ENCODE measurements around the gene NPC1.
A peak's percentile ranks its signal among the peaks of the same experiment; 100 is the strongest.

The NPC1 gene

DNA sequence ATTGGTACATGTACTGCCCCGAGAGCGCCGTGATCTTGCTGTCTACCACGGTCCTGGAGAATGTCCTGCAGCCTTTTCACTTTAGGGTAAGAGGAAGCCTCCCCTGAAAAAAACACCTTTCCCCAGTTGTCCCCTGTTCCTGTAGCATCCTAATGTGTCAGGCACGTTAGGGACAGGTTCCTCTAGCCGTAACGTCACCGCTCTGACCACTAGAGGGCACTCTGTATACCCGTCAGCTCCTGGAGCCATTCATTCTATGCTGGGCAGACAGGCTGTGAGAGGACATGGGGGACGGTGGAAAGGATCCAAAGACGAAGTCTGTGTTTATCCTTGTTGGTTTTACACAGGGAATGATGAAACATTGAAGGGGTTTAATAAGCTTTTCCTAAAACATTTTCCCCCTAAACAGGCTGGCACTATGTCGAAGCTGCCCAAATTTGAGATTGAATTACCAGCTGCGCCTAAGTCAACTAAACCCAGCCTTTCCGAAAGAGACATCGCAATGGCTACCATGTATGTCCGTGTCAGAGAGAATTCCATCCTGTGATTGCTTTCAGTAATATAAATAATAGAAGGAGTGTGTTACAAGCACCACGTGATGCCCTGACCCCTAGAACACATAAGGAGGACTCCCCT lies 70.3 kb downstream of the NPC1 start:
- TF ChIP-seq GATA3 (IDR thresholded peaks at IDR 0.05; ENCODE audit: low read depth, low read length) = no peak
- no peak for TF ChIP-seq GATA2 (IDR thresholded peaks at IDR 0.05; ENCODE audit: low read depth, low read length)

DNA sequence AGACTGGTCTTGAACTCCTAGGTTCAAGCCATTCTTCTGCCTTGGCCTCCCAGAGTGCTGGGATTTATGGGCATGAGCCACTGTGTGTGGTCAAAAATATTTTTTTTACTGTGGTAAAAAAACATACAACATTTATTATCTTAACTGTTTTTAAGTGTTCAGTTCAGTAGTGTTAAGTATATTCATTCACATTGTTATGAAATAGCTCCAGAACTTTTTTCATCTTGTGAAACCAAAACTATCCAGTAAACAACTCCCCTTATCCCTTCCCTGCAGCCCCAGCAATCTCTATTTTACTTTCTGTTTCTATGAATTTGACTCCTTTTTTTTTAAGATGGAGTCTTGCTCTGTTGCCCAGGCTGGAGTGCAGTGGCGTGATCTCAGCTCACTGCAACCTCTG lies 73.7 kb downstream of the NPC1 start:
- TF ChIP-seq GATA2 (IDR thresholded peaks at IDR 0.05; ENCODE audit: low read depth, low read length) (no peak), GATA3 (IDR thresholded peaks at IDR 0.05; ENCODE audit: low read depth, low read length) (no peak)

GRCh38 chr18:23506393-23506792 lies 79.9 kb downstream of the NPC1 start:
- TF ChIP-seq GATA2 (IDR thresholded peaks at IDR 0.05; ENCODE audit: low read depth, low read length) = peak; percentile 85
- TF ChIP-seq GATA3 (IDR thresholded peaks at IDR 0.05; ENCODE audit: low read depth, low read length) = peak; percentile 43

- TF ChIP-seq GATA2 (IDR thresholded peaks at IDR 0.05; ENCODE audit: low read depth, low read length) = no peak
- no peak for TF ChIP-seq GATA3 (IDR thresholded peaks at IDR 0.05; ENCODE audit: low read depth, low read length)
Observed at GRCh38 chr18:23504720-23505119, 81.6 kb downstream of the NPC1 start.

- TF ChIP-seq GATA2 (IDR thresholded peaks at IDR 0.05; ENCODE audit: low read depth, low read length) (no peak), GATA3 (IDR thresholded peaks at IDR 0.05; ENCODE audit: low read depth, low read length) (no peak)
Observed at GRCh38 chr18:23503963-23504344, 82.4 kb downstream of the NPC1 start.

DNA sequence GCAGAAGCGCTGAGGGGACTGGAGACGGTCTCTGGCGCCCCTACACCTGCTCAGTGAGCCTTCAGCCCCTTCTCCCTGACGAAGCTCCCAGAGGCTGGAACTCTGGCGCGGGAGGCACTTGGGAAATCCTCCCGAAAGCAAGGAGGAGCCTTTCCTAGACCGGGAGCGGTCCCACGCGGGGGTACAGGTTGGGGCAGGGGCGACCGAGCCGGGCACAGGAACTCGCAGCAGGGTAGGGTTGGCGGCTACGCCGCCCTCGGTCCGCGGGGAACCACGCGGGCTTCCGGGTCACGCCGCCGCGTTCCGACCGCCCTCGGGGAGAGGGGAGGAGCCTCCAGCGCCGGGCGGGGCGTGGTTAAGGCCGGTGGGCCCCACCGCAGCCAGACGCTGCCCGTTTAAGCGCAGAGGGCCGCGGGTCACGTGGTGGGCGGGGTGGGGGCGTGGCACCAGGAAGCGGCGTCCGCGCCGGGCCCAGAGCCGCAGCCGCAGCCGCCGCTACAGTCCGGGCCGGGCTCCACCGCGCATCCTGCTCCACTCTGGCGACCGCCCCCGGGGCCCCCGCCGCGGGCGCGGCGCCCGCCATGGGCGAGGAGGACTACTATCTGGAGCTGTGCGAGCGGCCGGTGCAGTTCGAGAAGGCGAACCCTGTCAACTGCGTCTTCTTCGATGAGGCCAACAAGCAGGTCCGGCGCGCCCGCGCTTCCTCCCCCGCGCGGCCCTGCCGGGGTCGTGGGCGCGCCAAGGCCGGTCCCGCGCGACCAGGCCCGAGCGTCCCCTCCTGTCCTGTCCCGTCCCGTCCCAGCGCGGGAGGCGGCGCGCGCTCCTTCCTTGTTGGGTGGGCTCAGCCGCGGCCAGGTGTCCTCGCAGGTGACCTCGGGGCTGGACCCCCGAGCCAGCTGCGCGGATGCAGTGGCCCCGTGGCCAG lies 83.0 kb downstream of the NPC1 start, which contains the start of gene RMC1:
Gene RMC1 (plus strand): TSS at position 474 of the 925 bp plus-strand sequence. CDS start 108 bp downstream, at position 582.
- TF ChIP-seq GATA3 (IDR thresholded peaks at IDR 0.05; ENCODE audit: low read depth, low read length) (no peak), GATA2 (IDR thresholded peaks at IDR 0.05; ENCODE audit: low read depth, low read length) (no peak; the same call in 1 of the 2 replicates)

- TF ChIP-seq GATA3 (IDR thresholded peaks at IDR 0.05; ENCODE audit: low read depth, low read length) = no peak
Observed at GRCh38 chr18:23502516-23503037, 83.7 kb downstream of the NPC1 start.

DNA sequence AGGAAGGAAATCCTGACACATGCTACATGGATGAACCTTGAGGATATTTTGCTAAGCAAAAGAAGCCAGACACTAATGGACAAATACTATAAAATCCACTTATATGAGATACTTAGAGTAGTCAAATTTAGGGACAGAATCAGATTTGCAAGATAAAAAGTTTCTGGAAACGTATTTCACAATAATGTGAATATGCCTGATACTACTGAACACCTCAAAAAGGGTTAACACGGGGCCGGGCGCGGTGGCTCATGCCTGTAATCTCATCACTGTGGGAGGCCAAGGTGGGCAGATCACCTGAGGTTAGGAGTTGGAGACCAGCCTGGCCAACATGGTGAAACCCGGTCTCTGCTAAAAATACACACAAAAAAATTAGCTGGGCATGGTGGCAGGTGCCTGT lies 84.7 kb downstream of the NPC1 start:
- TF ChIP-seq GATA3 (IDR thresholded peaks at IDR 0.05; ENCODE audit: low read depth, low read length) (no peak), GATA2 (IDR thresholded peaks at IDR 0.05; ENCODE audit: low read depth, low read length) (no peak)

DNA sequence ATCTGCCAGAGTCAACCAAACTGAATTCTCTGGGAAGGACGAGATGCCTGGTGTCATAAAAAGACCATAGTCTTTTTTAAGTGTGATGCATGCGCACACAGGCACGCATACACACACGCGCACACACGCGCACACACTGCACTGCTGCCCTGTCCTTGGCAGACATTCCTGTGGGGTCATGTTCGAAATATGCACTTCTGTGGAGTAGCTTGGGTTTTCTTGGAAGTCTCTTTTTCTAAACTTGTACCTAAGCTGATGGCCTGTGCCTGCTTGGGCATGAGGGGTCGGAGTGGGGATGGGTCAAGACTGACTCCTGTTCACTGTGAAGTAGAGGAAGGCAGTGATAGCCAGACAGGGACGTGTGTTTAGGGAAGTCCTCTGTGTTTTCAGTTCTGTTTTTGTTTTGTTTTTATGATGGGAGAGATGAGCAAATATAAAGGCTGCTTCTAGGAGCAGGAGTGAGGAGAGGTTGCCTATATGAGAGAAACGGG lies 87.0 kb downstream of the NPC1 start:
- TF ChIP-seq GATA2 (IDR thresholded peaks at IDR 0.05; ENCODE audit: low read depth, low read length) = no peak
- no peak for TF ChIP-seq GATA3 (IDR thresholded peaks at IDR 0.05; ENCODE audit: low read depth, low read length)

- TF ChIP-seq GATA3 (IDR thresholded peaks at IDR 0.05; ENCODE audit: low read depth, low read length) (no peak), GATA2 (IDR thresholded peaks at IDR 0.05; ENCODE audit: low read depth, low read length) (no peak)
Observed at GRCh38 chr18:23498877-23499276, 87.4 kb downstream of the NPC1 start.

- TF ChIP-seq GATA3 (IDR thresholded peaks at IDR 0.05; ENCODE audit: low read depth, low read length) (no peak), GATA2 (IDR thresholded peaks at IDR 0.05; ENCODE audit: low read depth, low read length) (no peak)
Observed at GRCh38 chr18:23498117-23498516, 88.2 kb downstream of the NPC1 start.

GRCh38 chr18:23495723-23496440 lies 90.4 kb downstream of the NPC1 start:
- TF ChIP-seq GATA3 (IDR thresholded peaks at IDR 0.05; ENCODE audit: low read depth, low read length) (no peak), GATA2 (IDR thresholded peaks at IDR 0.05; ENCODE audit: low read depth, low read length) (no peak)

DNA sequence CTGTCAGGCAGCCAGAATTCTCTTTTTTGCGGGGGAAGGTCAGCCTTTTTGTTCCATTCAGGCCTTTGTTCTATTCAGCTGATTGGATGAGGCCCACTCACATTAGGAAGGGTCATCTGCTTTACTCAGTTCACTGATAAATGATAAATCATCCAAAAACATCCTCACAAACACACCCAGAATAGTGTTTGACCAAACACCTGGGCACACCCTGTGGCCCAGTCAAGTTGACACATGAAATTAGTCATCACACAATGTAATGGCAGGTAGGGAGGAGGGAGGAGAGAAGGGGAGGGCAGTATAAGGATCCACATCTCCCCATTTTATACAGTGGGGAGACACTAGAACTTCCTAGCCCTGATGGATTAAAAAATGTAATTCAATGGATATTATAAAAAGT lies 91.3 kb downstream of the NPC1 start:
- no peak for TF ChIP-seq GATA2 (IDR thresholded peaks at IDR 0.05; ENCODE audit: low read depth, low read length)
- no peak for TF ChIP-seq GATA3 (IDR thresholded peaks at IDR 0.05; ENCODE audit: low read depth, low read length)

DNA sequence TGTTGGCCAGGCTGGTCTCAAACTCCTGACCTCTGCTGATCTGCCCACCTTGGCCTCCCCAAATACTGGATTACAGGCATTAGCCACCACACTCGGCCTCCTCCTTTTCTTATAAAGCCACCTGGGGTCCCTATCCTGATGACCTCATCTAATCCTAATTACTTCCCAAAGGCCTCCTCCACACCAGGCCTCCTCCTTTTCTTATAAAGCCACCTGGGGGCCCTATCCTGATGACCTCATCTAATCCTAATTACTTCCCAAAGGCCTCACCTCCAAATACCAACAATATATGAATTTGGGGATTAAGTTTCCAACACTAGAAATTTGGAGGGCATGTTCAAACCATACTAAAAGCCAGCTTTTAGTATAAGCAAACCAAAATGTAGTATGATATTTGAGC lies 92.7 kb downstream of the NPC1 start:
- no peak for TF ChIP-seq GATA3 (IDR thresholded peaks at IDR 0.05; ENCODE audit: low read depth, low read length)
- TF ChIP-seq GATA2 (IDR thresholded peaks at IDR 0.05; ENCODE audit: low read depth, low read length) = no peak

Data from SH-SY5Y (cell line).